Mucosa of gallbladder (tissue), 1 donor: ENCODE results near the gene DZANK1. TPM values are rescaled to one million over a fixed set of nuclear protein-coding genes. Genes with fewer than 3 reads are reported as not detected.
"Not testable (repeated sequence)": the region's sequence is repeated elsewhere in the genome, so short reads cannot be mapped to it uniquely, and the experiment has no call there.

Experiments used
- DNase-seq: peaks from one replicate; pipeline ENCODE4 v3.0.0-alpha.2; 2020; ENCODE audit warnings: low spot score
- total RNA-seq: library from RNA; stranded (reverse); gene quantifications from one replicate; pipeline ENCODE4 v1.2.1, GENCODE V29; 2021
- donor health status: DM: no; HTN: no; CAD: no.

The DZANK1 gene
- total RNA-seq, 1 donor from 2014 or later: 3.3 TPM

DNA sequence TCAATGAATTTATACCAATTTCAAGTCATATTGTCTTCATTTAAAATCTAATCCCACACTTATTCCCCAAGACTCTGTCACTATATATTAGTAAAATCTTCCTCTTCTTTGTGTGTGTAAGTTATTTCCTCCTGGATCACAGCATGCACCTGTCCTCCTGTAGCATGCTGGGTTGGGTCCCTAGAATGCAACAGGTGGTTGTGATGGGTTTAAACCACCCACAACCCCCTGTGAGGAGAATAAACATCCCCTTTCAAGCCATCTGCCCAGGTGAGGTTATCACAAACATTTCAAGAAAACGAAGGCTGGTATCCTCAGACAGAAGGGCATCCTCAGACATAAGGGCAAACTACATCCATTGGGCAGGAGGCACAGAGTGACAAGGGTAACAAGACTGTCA lies 26.4 kb downstream of the DZANK1 start:
- no peak for DNase-seq

GRCh38 chr20:18436847-18437246 lies 30.0 kb downstream of the DZANK1 start:
- DNase-seq: no peak

- DNase-seq: no peak
These were observed 35.6 kb downstream of the DZANK1 start for GRCh38 chr20:18431206-18431605.

GRCh38 chr20:18430172-18430826 lies 36.5 kb downstream of the DZANK1 start:
- no peak for DNase-seq

GRCh38 chr20:18428490-18429173 lies 38.2 kb downstream of the DZANK1 start:
- DNase-seq: peak; percentile 51

GRCh38 chr20:18427214-18427613 lies 39.6 kb downstream of the DZANK1 start:
- DNase-seq: no peak

DNA sequence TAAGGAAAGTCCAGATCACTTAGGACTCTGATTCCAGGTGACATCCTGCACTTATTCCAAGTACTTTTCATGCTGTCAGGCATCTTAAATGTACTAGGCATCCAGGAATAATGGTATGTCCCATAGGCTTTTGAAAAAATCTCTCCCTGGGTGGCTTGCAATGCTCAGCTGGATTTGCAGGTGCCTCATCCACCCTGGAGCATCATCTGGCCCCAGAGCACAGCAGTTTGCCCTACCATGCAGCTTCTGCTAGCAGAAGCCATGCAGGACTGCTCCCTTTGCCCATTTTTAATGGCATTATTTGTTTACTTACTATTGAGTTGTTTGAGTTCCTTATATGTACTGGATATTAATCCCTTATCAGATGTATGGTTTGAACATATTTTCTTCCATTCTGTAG lies 45.2 kb downstream of the DZANK1 start:
- DNase-seq: no peak

GRCh38 chr20:18416486-18416885 lies 50.3 kb downstream of the DZANK1 start:
- no peak for DNase-seq

GRCh38 chr20:18414140-18414539 lies 52.7 kb downstream of the DZANK1 start:
- no peak for DNase-seq

DNA sequence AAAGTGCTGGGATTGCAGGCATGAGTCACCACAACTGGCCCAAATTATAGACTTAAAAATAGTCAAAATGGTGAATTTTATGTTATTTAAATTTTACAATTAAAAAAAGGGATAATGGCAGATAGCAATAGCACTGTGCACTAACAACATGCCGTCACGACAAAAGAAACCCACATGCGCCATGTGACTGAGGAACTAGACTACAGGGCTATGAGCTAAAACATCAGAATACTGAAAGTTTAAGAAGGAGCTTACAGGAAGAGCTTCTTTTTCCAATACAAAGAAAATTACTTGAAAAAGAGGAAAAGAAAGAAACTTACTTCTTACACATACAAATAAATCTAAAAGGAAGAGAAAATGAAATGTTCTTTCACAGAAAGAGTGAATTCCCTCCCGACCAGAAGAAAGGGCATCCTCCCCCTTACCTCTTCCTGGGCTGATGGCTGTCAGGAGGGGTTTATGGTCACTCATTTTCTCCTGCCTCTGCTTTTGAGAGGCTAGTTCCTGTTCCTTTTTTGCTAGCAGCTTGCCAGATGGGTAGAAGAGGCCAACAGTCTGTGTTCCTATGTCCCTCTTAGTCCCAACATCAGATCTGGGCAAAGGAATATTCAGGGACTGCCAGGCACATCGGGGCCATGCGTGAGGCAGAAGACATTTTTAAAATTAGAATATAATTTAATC lies 54.5 kb downstream of the DZANK1 start:
- no peak for DNase-seq

DNA sequence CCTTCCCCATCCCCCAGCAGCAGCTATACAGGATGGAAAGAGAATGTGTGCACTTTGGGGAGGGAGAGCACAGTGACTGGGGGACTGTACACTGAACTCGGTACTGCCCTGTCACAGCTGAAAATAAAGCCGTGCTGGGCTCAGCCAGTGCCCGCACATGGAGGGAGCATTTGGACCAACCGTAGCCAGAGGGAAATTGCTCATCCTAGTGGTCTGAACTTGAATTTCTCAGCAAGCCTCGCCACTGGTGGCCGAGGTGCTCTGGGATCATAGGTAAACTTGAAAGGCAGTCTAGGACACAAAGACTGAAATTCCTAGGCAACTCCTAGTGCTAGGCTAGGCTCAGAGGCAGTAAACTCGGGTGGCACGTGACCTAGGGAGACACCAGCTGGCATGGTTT lies 61.0 kb downstream of the DZANK1 start:
- no peak for DNase-seq

DNA sequence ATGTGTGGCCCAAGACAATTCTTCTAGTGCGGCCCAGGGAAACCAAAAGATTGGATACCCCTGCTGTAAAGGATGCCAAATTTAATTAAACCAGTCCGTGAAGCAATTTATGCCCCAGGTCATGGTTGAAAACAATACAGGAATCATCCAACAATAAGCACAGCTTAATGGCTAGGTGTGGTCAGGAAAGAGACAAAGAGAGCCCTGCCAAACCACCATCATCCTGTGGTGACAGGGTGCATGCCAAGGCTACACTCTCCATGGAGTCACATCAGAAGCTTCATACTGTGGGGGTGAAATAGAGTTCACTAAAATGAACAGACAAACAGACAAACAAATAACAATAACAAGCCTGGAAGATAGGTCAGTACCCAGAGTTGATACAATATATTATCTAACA lies 62.7 kb downstream of the DZANK1 start:
- DNase-seq: no peak

DNA sequence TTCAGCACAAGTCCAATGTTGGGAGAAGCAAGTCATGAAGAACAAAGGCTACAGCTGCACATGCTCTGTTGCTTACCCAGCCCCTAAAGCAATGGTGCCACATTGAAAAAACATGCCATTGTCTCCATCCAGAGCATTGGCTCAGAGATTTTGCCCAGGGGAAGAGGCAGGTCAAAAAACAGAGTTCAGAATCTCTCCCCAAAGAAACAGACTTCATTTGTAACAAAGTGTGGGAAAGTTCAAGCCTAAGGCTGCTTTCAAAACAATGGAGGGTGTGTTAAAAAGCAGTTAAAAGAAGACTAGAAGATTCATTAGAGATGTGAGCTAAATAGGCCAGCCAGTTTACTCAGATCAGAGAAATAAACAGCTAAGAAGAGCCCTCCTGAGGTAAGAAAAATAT lies 63.6 kb downstream of the DZANK1 start:
- no peak for DNase-seq

- DNase-seq: no peak
These were observed 65.5 kb downstream of the DZANK1 start for GRCh38 chr20:18401305-18401704.

DNA sequence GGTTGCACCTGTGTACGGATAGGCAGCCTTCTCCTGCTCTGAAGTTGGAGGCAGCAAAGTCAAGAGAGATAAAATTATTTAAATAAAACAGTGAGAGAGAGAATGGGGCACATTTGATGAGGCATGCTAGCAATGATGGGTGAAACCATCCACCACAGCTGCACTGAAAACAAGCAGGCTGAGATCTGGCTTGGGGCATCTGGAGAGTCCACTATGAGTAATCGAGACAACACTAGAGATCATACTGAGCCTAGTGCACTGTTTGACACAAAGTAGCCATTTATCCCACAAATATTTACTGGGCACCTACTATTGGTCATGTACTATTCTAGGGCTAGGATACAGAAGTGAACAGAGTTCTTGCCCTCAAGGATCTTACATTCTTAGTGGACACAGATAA lies 66.4 kb downstream of the DZANK1 start:
- no peak for DNase-seq

DNA sequence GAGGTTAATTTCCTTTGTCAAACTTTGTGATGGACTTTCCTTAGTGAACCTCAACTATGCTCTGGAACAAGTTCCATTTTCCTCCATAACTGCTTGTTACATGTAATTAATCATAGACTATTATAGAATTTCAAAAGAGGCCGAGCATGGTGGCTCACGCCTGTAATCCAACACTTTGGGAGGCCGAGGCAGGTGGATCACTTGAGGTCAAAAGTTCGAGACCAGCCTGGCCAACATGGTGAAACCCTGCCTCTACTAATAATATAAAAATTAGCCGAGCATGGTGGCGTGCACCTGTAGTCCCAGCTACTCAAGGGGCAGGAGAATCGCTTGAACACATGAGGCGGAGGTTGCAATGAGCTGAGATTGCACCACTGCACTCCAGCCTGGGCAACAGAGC lies 68.1 kb downstream of the DZANK1 start:
- not testable (repeated sequence) for DNase-seq

GRCh38 chr20:18397030-18397429 lies 69.8 kb downstream of the DZANK1 start:
- no peak for DNase-seq

DNA sequence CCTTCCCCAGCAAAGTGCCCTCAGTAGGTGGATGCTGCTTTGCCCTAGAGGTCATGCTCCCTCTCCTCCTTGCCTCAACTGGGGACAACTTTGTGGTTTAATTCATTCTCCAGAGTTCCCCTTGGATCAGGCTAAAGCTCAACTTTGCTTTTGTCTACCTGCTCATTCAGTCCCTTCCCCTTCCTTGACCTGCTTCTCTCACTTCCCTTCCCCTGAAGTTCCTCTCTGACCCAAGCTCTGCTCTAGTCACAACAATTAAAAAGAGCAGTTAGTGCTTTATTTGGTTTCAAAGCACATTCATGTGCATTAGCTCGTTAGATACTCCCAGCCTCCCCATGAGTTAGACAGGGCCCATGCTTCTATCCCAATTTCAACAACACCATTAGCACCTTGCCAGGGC lies 71.3 kb downstream of the DZANK1 start:
- no peak for DNase-seq

GRCh38 chr20:18394363-18394762 lies 72.5 kb downstream of the DZANK1 start:
- no peak for DNase-seq

GRCh38 chr20:18391686-18392085 lies 75.1 kb downstream of the DZANK1 start:
- DNase-seq: no peak

- DNase-seq: no peak
These were observed 76.6 kb downstream of the DZANK1 start for GRCh38 chr20:18390201-18390600.

DNA sequence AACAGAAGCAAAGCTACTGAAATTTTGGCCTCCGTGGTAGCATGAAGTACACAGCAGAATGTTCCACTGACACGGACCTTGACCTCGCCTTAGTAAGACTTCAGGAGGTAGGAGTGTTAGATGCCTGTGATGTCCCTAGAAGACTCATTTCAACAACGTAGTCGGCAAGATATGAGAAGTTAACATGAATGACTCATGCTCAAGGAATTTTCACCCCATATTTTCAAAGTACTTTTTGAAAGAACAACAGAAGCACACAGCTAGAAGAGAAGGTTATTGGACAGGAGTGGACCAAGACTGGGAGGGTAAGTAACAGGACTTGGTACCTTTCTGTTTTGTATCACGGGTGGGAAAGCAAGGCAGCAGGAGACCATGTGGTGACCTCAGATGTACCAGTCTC lies 78.0 kb downstream of the DZANK1 start:
- no peak for DNase-seq

GRCh38 chr20:18380908-18381529 lies 85.8 kb downstream of the DZANK1 start:
- DNase-seq: no peak
